GM21528 (cell line): ENCODE data around the gene GALNTL6.
"Not testable (repeated sequence)": the region's sequence is repeated elsewhere in the genome, so short reads cannot be mapped to it uniquely, and the experiment has no call there.

ENCODE experiments used
- ATAC-seq: cut with Tn5 transposase; IDR thresholded peaks from one replicate; pipeline ENCODE4 v1.9.1; 2021; ENCODE audit warnings: mild to moderate bottlenecking, moderate library complexity; ENCODE audit not compliant: unreplicated experiment, low FRiP score

Gene GALNTL6

GRCh38 chr4:172887959-172888358 lies 1074.8 kb downstream of the GALNTL6 start:
- ATAC-seq = no peak

- ATAC-seq = no peak
These were observed 1079.1 kb downstream of the GALNTL6 start for GRCh38 chr4:172892300-172892699.

- no peak for ATAC-seq
These were observed 1082.5 kb downstream of the GALNTL6 start for GRCh38 chr4:172895699-172896098.

DNA sequence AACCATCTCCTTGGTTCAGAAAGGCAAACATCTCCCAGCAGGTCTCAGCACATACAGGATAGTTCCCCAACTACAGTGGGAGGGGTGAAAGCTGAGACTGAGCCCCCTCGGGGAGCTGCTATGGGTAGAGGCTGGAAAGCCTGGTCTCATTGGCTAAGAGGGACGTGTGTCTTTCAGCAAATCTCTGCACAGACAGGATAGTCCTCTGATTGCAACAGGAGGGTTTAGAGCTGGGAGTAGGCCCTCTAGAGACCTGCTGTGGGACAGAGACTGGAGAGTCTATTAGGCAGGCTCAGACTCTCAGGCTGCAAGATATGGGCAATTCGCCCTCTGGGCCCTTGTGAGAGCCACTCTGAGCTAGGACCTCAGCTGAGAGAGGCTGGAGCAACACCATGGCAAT lies 1083.8 kb downstream of the GALNTL6 start:
- no peak for ATAC-seq

- no peak for ATAC-seq
These were observed 1085.5 kb downstream of the GALNTL6 start for GRCh38 chr4:172898715-172899114.

DNA sequence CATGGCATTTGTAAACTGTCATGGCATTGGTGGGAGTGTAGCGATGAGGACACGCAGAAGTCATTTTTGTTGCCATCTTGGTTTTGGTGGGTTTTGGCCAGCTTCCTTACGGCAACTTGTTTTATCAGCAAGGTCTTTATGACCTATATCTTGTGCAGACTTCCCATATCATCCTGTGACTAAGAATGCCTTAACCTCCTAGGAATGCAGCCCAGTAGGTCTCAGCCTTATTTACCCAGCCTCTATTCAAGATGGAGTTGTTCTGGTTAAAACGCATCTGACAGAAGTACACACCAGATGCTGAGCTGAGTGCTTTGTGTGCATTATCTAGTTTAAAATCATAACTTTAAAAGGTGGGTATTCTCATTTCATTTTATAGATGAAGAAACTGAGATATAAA lies 1086.7 kb downstream of the GALNTL6 start:
- no peak for ATAC-seq

- ATAC-seq = no peak
These were observed 1087.7 kb downstream of the GALNTL6 start for GRCh38 chr4:172900900-172901299.

- ATAC-seq = not testable (repeated sequence)
These were observed 1099.3 kb downstream of the GALNTL6 start for GRCh38 chr4:172912468-172912867.

DNA sequence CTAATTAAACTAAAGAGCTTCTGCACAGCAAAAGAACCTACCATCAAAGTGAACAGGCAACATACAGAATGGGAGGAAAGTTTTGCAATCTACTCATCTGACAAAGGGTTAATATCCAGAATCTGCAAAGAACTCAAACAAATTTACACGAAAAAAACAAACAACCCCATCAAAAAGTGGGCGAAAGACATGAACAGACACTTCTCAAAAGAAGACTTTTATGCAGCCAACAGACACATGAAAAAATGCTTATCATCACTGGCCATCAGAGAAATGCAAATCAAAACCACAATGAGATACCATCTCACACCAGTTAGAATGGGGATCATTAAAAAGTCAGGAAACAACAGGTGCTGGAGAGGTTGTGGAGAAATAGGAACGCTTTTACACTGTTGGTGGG lies 1104.2 kb downstream of the GALNTL6 start:
- not testable (repeated sequence) for ATAC-seq

- ATAC-seq = no peak
These were observed 1106.1 kb downstream of the GALNTL6 start for GRCh38 chr4:172919269-172919668.

- no peak for ATAC-seq
These were observed 1114.1 kb downstream of the GALNTL6 start for GRCh38 chr4:172927096-172927814.

- ATAC-seq = no peak
These were observed 1115.1 kb downstream of the GALNTL6 start for GRCh38 chr4:172928347-172928746.

DNA sequence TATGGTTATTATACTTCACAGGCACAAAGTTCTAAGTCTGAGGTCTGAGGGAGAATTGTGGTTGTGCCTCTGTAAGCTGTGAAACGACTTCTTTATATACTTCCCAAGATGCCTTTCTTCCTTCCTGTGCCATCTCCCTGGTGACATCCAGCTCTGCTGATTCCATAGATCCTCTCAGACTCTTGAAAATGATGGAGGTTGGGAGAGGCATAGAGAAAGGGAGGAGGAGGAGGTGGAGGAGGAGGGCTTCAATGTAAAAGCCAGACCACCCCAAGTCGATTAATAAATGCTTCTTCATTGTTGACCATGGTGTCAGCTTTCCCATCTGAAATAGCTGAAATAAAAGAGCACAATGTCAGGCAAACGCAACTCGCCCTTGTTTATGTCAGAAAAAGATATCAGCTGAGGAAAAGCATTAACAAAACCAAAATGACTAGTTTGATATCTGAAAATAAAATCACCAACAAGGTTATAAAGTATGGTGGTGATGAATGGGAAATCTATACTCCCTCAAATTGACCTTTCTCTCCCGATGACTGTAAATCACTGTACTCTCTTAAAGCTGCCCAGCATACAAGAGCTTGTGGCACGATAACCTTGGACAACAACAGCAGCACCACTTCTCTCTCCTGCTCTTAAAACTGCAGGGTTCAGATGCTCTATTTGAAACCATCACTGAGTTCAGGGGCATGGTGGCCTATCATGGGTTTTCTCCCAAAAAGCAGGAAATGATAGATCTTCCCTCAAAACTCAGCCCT lies 1125.0 kb downstream of the GALNTL6 start:
- ATAC-seq = no peak

DNA sequence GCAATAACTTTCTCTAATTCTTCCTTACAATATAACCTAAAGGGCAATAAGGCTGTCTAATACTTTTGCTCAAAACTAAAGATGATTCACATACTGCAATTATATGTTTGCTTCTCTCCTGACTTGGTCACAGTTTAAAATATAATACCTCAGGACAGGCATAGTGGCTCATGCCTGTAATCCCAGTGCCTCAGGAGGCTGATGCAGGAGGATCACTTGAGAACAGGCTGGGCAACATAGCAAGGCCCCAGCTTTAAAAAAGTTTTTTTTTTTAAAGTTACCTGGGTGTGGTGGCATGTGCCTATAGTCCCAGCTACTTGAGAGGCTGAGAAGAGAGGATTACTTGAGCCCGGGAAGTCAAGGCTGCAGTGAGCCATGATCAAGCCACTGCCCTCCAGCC lies 1125.7 kb downstream of the GALNTL6 start:
- ATAC-seq = no peak

DNA sequence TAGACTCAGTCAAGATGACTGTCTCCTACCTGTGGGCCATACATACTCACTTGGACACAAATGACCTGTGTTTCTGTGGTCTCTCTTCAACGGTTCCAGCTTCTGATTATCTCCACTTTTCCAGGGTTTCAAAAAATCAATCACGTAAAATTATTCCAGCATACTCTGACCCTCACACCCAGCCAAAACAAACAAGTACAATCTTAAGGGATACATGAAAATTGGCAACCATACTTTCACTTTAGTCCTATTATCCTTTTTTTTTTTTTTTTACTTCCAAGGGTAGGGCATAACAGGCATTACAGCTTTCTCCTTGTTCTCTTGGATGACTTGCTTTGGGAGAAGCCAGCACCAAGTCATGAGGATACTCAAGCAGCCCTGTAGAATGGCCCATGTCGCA lies 1129.6 kb downstream of the GALNTL6 start:
- no peak for ATAC-seq

DNA sequence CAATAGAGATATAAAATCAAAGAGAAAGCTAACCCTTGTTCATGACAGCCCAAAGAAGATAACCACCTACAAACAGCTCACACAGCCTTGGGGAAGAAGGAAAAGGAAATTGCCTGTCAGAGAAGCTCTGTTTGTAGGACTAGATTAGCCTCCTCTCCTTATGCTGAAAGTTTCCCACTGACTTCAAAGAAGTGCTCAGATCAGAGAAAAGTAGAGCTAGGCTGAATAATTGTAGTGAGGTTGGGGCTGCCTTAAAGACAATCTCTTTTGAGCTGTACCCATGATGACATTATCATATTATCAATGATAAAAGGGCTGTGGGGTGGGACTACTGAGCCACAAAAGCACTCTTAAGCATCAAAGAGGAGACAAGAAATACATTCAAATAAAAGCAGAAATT lies 1132.4 kb downstream of the GALNTL6 start:
- no peak for ATAC-seq

DNA sequence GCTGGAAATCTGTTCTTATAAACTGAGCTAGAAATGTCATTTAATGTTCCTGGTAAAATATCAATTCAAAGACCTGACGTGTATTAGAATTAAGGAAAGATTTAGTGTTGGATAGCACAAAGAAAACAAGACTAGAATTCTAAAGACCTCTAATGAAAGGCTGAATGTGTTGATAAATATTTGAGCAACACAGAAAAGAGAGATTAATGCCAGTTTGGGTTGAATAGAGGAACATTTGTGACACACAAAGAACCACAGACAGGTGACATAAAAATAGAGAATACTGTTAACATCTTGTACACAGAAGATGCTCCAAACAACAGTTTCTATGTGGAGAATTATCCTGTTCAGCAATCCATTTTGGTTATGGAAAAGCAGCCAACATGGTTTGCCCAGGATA lies 1133.3 kb downstream of the GALNTL6 start:
- ATAC-seq = no peak

DNA sequence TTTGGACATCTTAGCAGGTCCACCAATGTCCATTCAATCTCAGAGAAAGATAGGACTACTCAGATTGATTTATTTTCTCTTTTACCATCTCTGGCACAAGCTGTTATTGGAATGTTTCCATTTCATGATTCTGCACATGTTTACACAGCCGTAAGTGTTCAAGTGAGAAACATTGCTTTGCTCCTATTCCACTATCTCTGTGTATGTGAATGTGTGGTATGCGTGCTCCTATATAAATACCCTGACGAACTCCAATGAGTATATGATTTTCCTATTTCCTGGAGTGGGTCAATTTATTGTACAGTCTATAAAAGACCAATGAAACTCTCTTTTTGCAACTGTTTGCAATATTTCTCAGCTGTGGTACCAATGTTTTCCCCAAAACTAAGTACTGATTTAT lies 1134.4 kb downstream of the GALNTL6 start:
- ATAC-seq = no peak

DNA sequence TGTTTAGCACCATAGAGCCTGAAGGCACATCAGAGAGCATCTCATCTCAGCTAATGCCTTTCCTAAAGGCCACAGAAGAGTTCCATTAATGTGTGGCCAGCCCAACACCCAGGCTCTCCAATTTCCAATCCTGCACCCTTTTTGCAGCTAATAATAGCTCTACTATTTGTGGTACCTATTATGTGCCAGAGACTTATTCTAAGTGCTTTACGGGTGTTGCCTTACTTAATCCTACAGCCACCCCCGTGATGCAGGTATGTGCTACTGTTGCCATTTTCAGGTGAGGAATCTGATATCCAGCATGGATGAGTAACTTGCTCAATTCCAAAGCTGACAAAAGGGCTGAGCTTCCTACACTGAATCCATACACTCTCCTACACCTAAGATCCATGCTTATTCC lies 1137.8 kb downstream of the GALNTL6 start:
- ATAC-seq = no peak

DNA sequence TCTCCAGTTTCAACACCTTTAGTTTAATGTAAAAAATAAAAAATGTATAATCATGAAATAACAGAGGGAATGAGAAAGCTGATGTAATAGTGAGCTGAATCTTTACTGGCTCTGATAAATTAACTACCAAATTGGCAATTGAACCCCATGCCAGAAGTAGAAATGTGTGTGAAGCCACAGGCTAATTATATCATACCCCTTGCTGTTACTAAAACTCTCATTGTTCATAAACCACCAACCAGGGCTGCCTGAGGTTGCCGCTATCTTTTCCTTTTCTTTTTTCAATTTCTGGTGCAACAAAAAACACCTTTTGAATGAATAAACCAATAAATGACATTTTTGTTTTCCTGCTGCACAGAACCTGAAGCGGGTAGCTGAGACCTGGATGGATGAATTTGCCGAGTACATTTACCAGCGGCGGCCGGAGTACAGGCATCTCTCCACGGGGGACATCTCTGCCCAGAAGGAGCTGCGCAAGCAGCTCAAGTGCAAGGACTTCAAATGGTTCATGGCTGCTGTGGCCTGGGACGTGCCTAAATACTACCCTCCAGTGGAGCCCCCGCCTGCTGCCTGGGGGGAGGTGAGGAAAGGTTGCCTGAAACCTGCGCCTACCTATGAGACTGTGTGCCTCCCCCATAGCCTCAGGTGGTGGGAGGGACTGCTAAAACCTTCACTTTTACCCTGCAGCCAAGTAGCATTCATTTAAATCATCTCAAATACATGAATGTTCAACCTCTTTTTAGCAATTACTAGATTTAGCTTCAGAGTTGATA lies 1138.7 kb downstream of the GALNTL6 start:
- ATAC-seq = no peak

DNA sequence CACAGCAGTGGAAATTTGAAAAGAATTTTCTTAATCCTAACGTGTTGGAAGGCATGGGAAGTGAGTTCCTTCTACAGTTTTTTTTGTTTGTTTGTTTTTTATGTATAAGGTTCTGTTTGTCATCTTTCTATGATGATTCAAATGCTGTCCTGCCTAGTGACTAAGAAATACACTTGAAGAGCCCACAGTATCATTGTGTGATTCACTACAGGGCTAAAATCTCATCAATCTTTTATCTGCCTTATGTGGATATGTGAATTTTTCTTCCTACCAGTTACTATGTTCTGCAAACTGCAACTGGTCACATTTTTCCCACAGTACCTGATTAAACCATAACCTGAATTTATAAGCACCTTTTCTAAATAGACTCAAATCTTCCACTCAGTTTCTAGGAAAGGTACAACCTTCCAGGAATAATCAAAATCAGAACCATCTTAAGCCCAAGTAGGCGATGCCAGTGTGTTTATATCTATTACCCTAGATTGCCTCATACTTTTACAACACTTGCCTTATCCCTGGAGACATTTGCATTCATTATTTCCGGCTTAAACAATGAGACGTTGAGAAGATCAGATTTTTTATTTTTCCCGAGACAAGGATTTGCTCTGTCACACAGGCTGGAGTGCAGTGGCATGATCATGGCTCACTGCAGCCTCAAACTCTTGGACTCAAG lies 1140.8 kb downstream of the GALNTL6 start:
- ATAC-seq = no peak
